A549 (cell line): ENCODE results near the gene HMBS. TPM values are rescaled to one million over a fixed set of nuclear protein-coding genes. Genes with fewer than 3 reads are reported as not detected.
A peak's percentile ranks its signal among the peaks of the same experiment; 100 is the strongest.

Experiments used
- ATAC-seq, 2 experiments: fragments of 200-7000 bp in 1 of 2; fragments of >200 bp in 1 of 2; cut with Nextera tagmentation in 1 of 2; cut with Tn5 transposase in 1 of 2; 3 replicates each; pipeline versions ENCODE4 v1.8.0 to v1.9.1; 2018 to 2020; ENCODE audit warnings: mild to moderate bottlenecking in 1 of 2, moderate library complexity in 1 of 2
- CTCF ChIA-PET: fragments of 300-600 bp; sonication (Branson Sonifier 250); formaldehyde crosslinking; extraction: SDS; loops from one replicate; lab custom pipeline; 2021; ENCODE audit warnings: antibody characterized with exemption, inconsistent platforms; lab: Yijun Ruan, JAX
- POLR2A ChIA-PET: fragments of 350-600 bp; formaldehyde crosslinking; extraction: SDS; loops from one replicate; lab custom pipeline; 2021; ENCODE audit warnings: antibody characterized with exemption, inconsistent platforms; lab: Yijun Ruan, JAX
- DNase-seq, 2 experiments: peaks; one replicate each; pipeline versions ENCODE4 v3.0.0 to v3.0.0-alpha.2; 2011 to 2016; ENCODE audit warnings: low read depth in 1 of 2, low spot score in 1 of 2
- FAIRE-seq: peaks from 2 replicates; lab custom pipeline; 2011; peaks lifted over from hg19 to GRCh38; lab: Jason Lieb, UNC
- H3K27ac ChIP-seq, 2 experiments: fragments of >200 bp; sonication (Bioruptor Twin); formaldehyde crosslinking; 3 replicates each; pipeline ENCODE4 v1.5.1; 2016 to 2017
- H3K4me1 ChIP-seq: fragments of >200 bp; sonication (Bioruptor Twin); formaldehyde crosslinking; 3 replicates; pipeline ENCODE4 v1.6.1; 2016
- H3K4me2 ChIP-seq: fragments of >200 bp; sonication (Bioruptor Twin); formaldehyde crosslinking; 3 replicates; pipeline ENCODE4 v1.6.1; 2016
- H3K4me3 ChIP-seq: fragments of >200 bp; sonication (Bioruptor Twin); formaldehyde crosslinking; 3 replicates; pipeline ENCODE4 v1.5.1; 2016
- H3K9me3 ChIP-seq: fragments of >200 bp; sonication (Bioruptor Twin); formaldehyde crosslinking; 3 replicates; pipeline ENCODE4 v1.6.1; 2016
- CBX2 ChIP-seq: fragments of 200-600 bp; sonication (generic); IDR thresholded peaks from 2 replicates; pipeline ENCODE4 v1.6.1; 2016; ENCODE audit warnings: low read depth, mild to moderate bottlenecking, borderline replicate concordance
- CEBPB ChIP-seq, 2 experiments: fragments of >200 bp in 1 of 2; sonication (Bioruptor Twin) in 1 of 2; formaldehyde crosslinking in 1 of 2; IDR thresholded peaks; 2 replicates each; pipeline ENCODE4 v1.6.1; 2012 to 2016
- EHMT2 ChIP-seq: fragments of 200-600 bp; sonication (generic); IDR thresholded peaks from 2 replicates; pipeline ENCODE4 v1.6.1; 2016; ENCODE audit warnings: antibody characterized with exemption, low read depth, mild to moderate bottlenecking, moderate library complexity
- ELK1 ChIP-seq: fragments of 150-350 bp; IDR thresholded peaks from 2 replicates; pipeline ENCODE4 v1.6.1; 2014; ENCODE audit warnings: low read depth, mild to moderate bottlenecking, low read length
- ESRRA ChIP-seq: fragments of 150-350 bp; IDR thresholded peaks from 2 replicates; pipeline ENCODE4 v1.6.1; 2014; ENCODE audit warnings: mild to moderate bottlenecking, low read length, borderline replicate concordance
- FOXS1 ChIP-seq: fragments of 250-450 bp; sonication (Bioruptor Pico); IDR thresholded peaks from 2 replicates; pipeline ENCODE4 v1.5.0; 2020; ENCODE audit warnings: mild to moderate bottlenecking, moderate library complexity
- HEYL ChIP-seq: fragments of 250-450 bp; sonication (Bioruptor Pico); IDR thresholded peaks from 2 replicates; pipeline ENCODE4 v1.8.0; 2021; ENCODE audit warnings: mild to moderate bottlenecking, moderate library complexity
- HOXB13 ChIP-seq: fragments of 250-450 bp; sonication (Bioruptor Pico); IDR thresholded peaks from 2 replicates; pipeline ENCODE4 v1.5.0; 2020; ENCODE audit warnings: low read depth, mild to moderate bottlenecking, moderate library complexity
- HOXB5 ChIP-seq: fragments of 250-450 bp; sonication (Bioruptor Pico); IDR thresholded peaks from 2 replicates; pipeline ENCODE4 v1.5.0; 2020; ENCODE audit warnings: mild to moderate bottlenecking, moderate library complexity
- MAZ ChIP-seq: fragments of 150-350 bp; IDR thresholded peaks from 2 replicates; pipeline ENCODE4 v1.6.1; 2014; ENCODE audit warnings: antibody characterized with exemption, low read depth, low read length, borderline replicate concordance
- POLR2A ChIP-seq: IDR thresholded peaks from 2 replicates; pipeline ENCODE4 v1.6.1; 2012; ENCODE audit warnings: mild to moderate bottlenecking, low read length
- RAD21 ChIP-seq, 2 experiments: fragments of >200 bp in 1 of 2; sonication (Bioruptor Twin) in 1 of 2; formaldehyde crosslinking in 1 of 2; IDR thresholded peaks in 1 of 2; conservative IDR thresholded peaks in 1 of 2; 2 replicates in 1 of 2; 3 replicates in 1 of 2; pipeline ENCODE4 v1.6.1; 2012 to 2018; ENCODE audit warnings: inconsistent platforms in 1 of 2
- RARB ChIP-seq: fragments of 250-450 bp; sonication (Bioruptor Pico); IDR thresholded peaks from 2 replicates; pipeline ENCODE4 v1.8.0; 2021; ENCODE audit warnings: mild to moderate bottlenecking, moderate library complexity
- RCOR1 ChIP-seq: fragments of 150-350 bp; IDR thresholded peaks from 2 replicates; pipeline ENCODE4 v1.6.1; 2014; ENCODE audit warnings: antibody characterized with exemption, low read length, low read depth
- RFX5 ChIP-seq: fragments of 450-650 bp; IDR thresholded peaks from 2 replicates; pipeline ENCODE4 v1.7.1; 2014; ENCODE audit warnings: antibody characterized with exemption, mild to moderate bottlenecking, moderate library complexity
- RNF2 ChIP-seq: fragments of 200-600 bp; sonication (generic); IDR thresholded peaks from 2 replicates; pipeline ENCODE4 v1.6.1; 2016; ENCODE audit warnings: low read depth, mild to moderate bottlenecking, antibody characterized with exemption, moderate library complexity, borderline replicate concordance
- SMC3 ChIP-seq: fragments of >200 bp; sonication (Bioruptor Twin); formaldehyde crosslinking; IDR thresholded peaks from 3 replicates; pipeline ENCODE4 v1.6.1; 2018; ENCODE audit warnings: inconsistent platforms
- ZFP36 ChIP-seq: fragments of 450-650 bp; IDR thresholded peaks from 2 replicates; pipeline ENCODE4 v1.6.1; 2014; ENCODE audit warnings: borderline replicate concordance; ENCODE audit not compliant: partially characterized antibody
- ZNF302 ChIP-seq: fragments of 250-450 bp; sonication (Bioruptor Pico); IDR thresholded peaks from 2 replicates; pipeline ENCODE4 v1.9.0; 2021; ENCODE audit warnings: inconsistent platforms, mild to moderate bottlenecking, moderate library complexity
- WGBS: methylation state at CpG from one replicate; pipeline ENCODE4 v1.1.6; 2017; ENCODE audit errors: missing lambda C conversion rate; 5-methylcytosine and 5-hydroxymethylcytosine counted together
- polyA plus RNA-seq, 4 experiments: library from polyadenylated mRNA; depleted of rRNA in 3 of 4; stranded (reverse); fragments of >200 nt; fragmentation: RNase III in 1 of 4; extraction: RNeasy Plus Mini Kit Qiagen cat#74134 plus additional on column Dnase treatment in 1 of 4; gene quantifications; 2 replicates in 3 of 4; 3 replicates in 1 of 4; pipeline ENCODE4 v1.2.3, GENCODE V29; 2011 to 2017
- TF ChIP-seq, protein P1 (sequence below): fragments of 250-450 bp; sonication (Bioruptor Pico); IDR thresholded peaks from 2 replicates; pipeline ENCODE4 v1.5.0; 2021; ENCODE audit warnings: mild to moderate bottlenecking, moderate library complexity, borderline replicate concordance
- TF ChIP-seq, protein P2 (sequence below): fragments of >200 bp; sonication (Bioruptor Twin); formaldehyde crosslinking; IDR thresholded peaks from 2 replicates; pipeline ENCODE4 v1.6.1; 2016
- TF ChIP-seq, protein P3 (sequence below): fragments of 450-650 bp; IDR thresholded peaks from 2 replicates; pipeline ENCODE4 v1.6.1; 2014; ENCODE audit warnings: antibody characterized with exemption

The HMBS gene
- polyA plus RNA-seq, 2 of the 4 experiments (the other 2 are of a cell fraction): 48.8 to 62.2 TPM

- TF ChIP-seq HEYL (CRISPR knock-in tag): no peak
- no peak for TF ChIP-seq MAZ
- TF ChIP-seq, protein P1, sequence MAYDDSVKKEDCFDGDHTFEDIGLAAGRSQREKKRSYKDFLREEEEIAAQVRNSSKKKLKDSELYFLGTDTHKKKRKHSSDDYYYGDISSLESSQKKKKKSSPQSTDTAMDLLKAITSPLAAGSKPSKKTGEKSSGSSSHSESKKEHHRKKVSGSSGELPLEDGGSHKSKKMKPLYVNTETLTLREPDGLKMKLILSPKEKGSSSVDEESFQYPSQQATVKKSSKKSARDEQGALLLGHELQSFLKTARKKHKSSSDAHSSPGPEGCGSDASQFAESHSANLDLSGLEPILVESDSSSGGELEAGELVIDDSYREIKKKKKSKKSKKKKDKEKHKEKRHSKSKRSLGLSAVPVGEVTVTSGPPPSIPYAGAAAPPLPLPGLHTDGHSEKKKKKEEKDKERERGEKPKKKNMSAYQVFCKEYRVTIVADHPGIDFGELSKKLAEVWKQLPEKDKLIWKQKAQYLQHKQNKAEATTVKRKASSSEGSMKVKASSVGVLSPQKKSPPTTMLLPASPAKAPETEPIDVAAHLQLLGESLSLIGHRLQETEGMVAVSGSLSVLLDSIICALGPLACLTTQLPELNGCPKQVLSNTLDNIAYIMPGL: no peak
Observed at GRCh38 chr11:119061256-119061655, 23.4 kb upstream of the HMBS start (continued).

- H3K4me1 ChIP-seq: peaks cover 12% of the 10 kb centered on the region
- peak overlapping the region in 1 of 2 experiments; percentile 41; a peak in 1 of 6 replicates for H3K27ac ChIP-seq
- ATAC-seq: no peak
- no peak for FAIRE-seq
- H3K4me2 ChIP-seq: no peak overlapping the region
- H3K9me3 ChIP-seq: no peaks in the 10 kb centered on the region
- CTCF ChIA-PET: interaction anchor here (0.8 kb wide), 1 partner anchor 373 kb away, joined by 3 read pairs; no protein-coding TSS in a partner anchor
- 43% methylated on average over 5 of the region's 5 CpGs for WGBS
- POLR2A ChIA-PET: interaction anchor here (0.5 kb wide), 1 partner anchor 39 kb away, joined by 3 read pairs; the partner anchor contains the start of gene DPAGT1
- no peak for TF ChIP-seq ESRRA
- no peak for TF ChIP-seq RARB (CRISPR knock-in tag)
- TF ChIP-seq ELK1: no peak
- TF ChIP-seq POLR2A: no peak
- TF ChIP-seq HOXB5: no peak
- TF ChIP-seq HOXB13 (CRISPR knock-in tag): no peak
- TF ChIP-seq, protein P2, sequence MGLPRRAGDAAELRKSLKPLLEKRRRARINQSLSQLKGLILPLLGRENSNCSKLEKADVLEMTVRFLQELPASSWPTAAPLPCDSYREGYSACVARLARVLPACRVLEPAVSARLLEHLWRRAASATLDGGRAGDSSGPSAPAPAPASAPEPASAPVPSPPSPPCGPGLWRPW: no peak
- no peak for TF ChIP-seq RCOR1
- TF ChIP-seq ZFP36: no peak
- TF ChIP-seq, protein P3, sequence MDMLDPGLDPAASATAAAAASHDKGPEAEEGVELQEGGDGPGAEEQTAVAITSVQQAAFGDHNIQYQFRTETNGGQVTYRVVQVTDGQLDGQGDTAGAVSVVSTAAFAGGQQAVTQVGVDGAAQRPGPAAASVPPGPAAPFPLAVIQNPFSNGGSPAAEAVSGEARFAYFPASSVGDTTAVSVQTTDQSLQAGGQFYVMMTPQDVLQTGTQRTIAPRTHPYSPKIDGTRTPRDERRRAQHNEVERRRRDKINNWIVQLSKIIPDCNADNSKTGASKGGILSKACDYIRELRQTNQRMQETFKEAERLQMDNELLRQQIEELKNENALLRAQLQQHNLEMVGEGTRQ: no peak
- no peak for TF ChIP-seq CEBPB (IDR thresholded peaks at IDR 0.05)
- TF ChIP-seq RFX5: no peak
- no peak for TF ChIP-seq EHMT2
- no peak for TF ChIP-seq ZNF302
- TF ChIP-seq SMC3: no peak
- TF ChIP-seq, protein P1: no peak
- no peak for TF ChIP-seq RAD21 (conservative IDR thresholded peaks at IDR 0.05 in 1 of 2, IDR thresholded peaks at IDR 0.05 in 1 of 2)
- TF ChIP-seq FOXS1 (CRISPR knock-in tag): no peak
- TF ChIP-seq RNF2: no peak
- TF ChIP-seq CBX2: no peak
- H3K4me3 ChIP-seq: no peak overlapping the region
- peak in 1 of 2 experiments; percentile 22 for DNase-seq
Observed at GRCh38 chr11:119062779-119063178, 21.9 kb upstream of the HMBS start.
